Neuronal stem cell (in vitro differentiated cells): Measurements from ENCODE around the gene ATP2A1.

Experiments used
- DNase-seq: peaks from one replicate; pipeline ENCODE4 v3.0.0-alpha.2; 2013; ENCODE audit warnings: low spot score
- H2AFZ ChIP-seq: one replicate; pipeline ENCODE4 v1.6.1; 2013; ENCODE audit warnings: mild to moderate bottlenecking, low read length, inconsistent platforms
- H2AK5ac ChIP-seq: 2 replicates; pipeline ENCODE4 v1.6.1; 2013; ENCODE audit warnings: low read depth, mild to moderate bottlenecking, inconsistent platforms, low read length, moderate library complexity, mixed read lengths
- H2BK120ac ChIP-seq: 2 replicates; pipeline ENCODE4 v1.6.1; 2013; ENCODE audit warnings: low read depth, mild to moderate bottlenecking, inconsistent platforms, low read length, moderate library complexity, mixed read lengths
- H2BK12ac ChIP-seq: one replicate; pipeline ENCODE4 v1.6.1; 2013; ENCODE audit warnings: low read length, inconsistent platforms
- H2BK15ac ChIP-seq: 2 replicates; pipeline ENCODE4 v1.6.1; 2013; ENCODE audit warnings: mild to moderate bottlenecking, low read length, inconsistent platforms, mixed read lengths
- H2BK5ac ChIP-seq: one replicate; pipeline ENCODE4 v1.6.1; 2013; ENCODE audit warnings: inconsistent platforms, mild to moderate bottlenecking, low read length, moderate library complexity
- H3K14ac ChIP-seq: one replicate; pipeline ENCODE4 v1.6.1; 2013; ENCODE audit warnings: low read length, inconsistent platforms
- H3K18ac ChIP-seq: 2 replicates; pipeline ENCODE4 v1.6.1; 2013; ENCODE audit warnings: low read length, inconsistent platforms
- H3K23ac ChIP-seq: 2 replicates; pipeline ENCODE4 v1.6.1; 2013; ENCODE audit warnings: low read depth, mild to moderate bottlenecking, mixed read lengths, low read length, inconsistent platforms; ENCODE audit not compliant: poor library complexity
- H3K27ac ChIP-seq: replicated peaks from 3 replicates; pipeline ENCODE4 v1.5.1; 2013; ENCODE audit warnings: low read length, inconsistent platforms
- H3K27me3 ChIP-seq, 3 experiments: 2 replicates each; pipeline ENCODE4 v1.6.1; 2013; ENCODE audit warnings: low read length in 3 of 3, mild to moderate bottlenecking in 2 of 3, inconsistent platforms in 1 of 3, low read depth in 1 of 3, mixed read lengths in 1 of 3, moderate library complexity in 1 of 3; ENCODE audit not compliant: control insufficient read depth in 3 of 3, insufficient read depth in 3 of 3
- H3K36me3 ChIP-seq, 2 donors: replicated peaks in 1 of 2; 2 replicates each; pipeline ENCODE4 v1.6.1; 2013; ENCODE audit warnings: low read length in 2 of 2; ENCODE audit not compliant: control insufficient read depth in 2 of 2, insufficient read depth in 2 of 2
- H3K4ac ChIP-seq: 2 replicates; pipeline ENCODE4 v1.6.1; 2013; ENCODE audit warnings: inconsistent platforms, mild to moderate bottlenecking, low read length, moderate library complexity
- H3K4me1 ChIP-seq, 2 donors: 1 replicate in 1 of 2; 2 replicates in 1 of 2; pipeline ENCODE4 v1.6.1; 2013; ENCODE audit warnings: low read length in 2 of 2, low read depth in 1 of 2; ENCODE audit not compliant: control insufficient read depth in 2 of 2, insufficient read depth in 1 of 2
- H3K4me2 ChIP-seq: one replicate; pipeline ENCODE4 v1.6.1; 2013; ENCODE audit warnings: mild to moderate bottlenecking, low read length, inconsistent platforms; ENCODE audit not compliant: insufficient read depth, poor library complexity, severe bottlenecking
- H3K4me3 ChIP-seq, 2 donors: 2 replicates each; pipeline ENCODE4 v1.5.1; 2013; ENCODE audit warnings: low read length in 2 of 2, mild to moderate bottlenecking in 2 of 2, inconsistent platforms in 1 of 2, moderate library complexity in 1 of 2
- H3K79me1 ChIP-seq: one replicate; pipeline ENCODE4 v1.6.1; 2013; ENCODE audit warnings: low read depth, mild to moderate bottlenecking, inconsistent platforms, low read length, moderate library complexity
- H3K9ac ChIP-seq: one replicate; pipeline ENCODE4 v1.6.1; 2013; ENCODE audit warnings: mild to moderate bottlenecking, low read depth, low read length, inconsistent platforms; ENCODE audit not compliant: poor library complexity
- H3K9me3 ChIP-seq, 2 donors: replicated peaks in 1 of 2; 2 replicates each; pipeline versions ENCODE3 to v1.6.1; 2013; ENCODE audit warnings: low read length in 2 of 2, mild to moderate bottlenecking in 2 of 2, inconsistent platforms in 1 of 2, low read depth in 1 of 2, mixed read lengths in 1 of 2, moderate library complexity in 1 of 2; ENCODE audit not compliant: control insufficient read depth in 2 of 2, insufficient read depth in 1 of 2
- H4K8ac ChIP-seq: one replicate; pipeline ENCODE4 v1.6.1; 2013; ENCODE audit warnings: low read depth, mild to moderate bottlenecking, inconsistent platforms, low read length, moderate library complexity
- H4K91ac ChIP-seq: one replicate; pipeline ENCODE4 v1.6.1; 2013; ENCODE audit warnings: low read length, low read depth, mild to moderate bottlenecking, inconsistent platforms; ENCODE audit not compliant: poor library complexity
- WGBS, 2 donors: extraction: QIAGEN DNeasy Blood & Tissue Kit; methylation state at CpG; one replicate each; pipeline ENCODE4 v1.1.7; 2013; ENCODE audit warnings: missing lambda C conversion rate in 2 of 2, mixed read lengths in 1 of 2; ENCODE audit not compliant: insufficient read length in 2 of 2, insufficient replicate concordance in 1 of 2; ENCODE audit errors: extremely low coverage in 2 of 2; 5-methylcytosine and 5-hydroxymethylcytosine counted together

Gene ATP2A1

GRCh38 chr16:28905800-28906372 is 27.6 kb downstream of the ATP2A1 start:
- Histone ChIP-seq H3K27me3 (no peaks in the 10 kb centered on the region), H3K36me3 (peaks cover 4 to 16% of the 10 kb centered on the region in 2 donors), H4K91ac (no peak overlapping the region), H3K18ac (no peak overlapping the region), H2AFZ (no peak overlapping the region), H2AK5ac (peak overlapping the region; percentile 46), H3K4me2 (no peak overlapping the region), H2BK15ac (no peak overlapping the region), H3K4me3 (peak overlapping the region in 1 of 2 donors; percentile 22), H3K79me1 (no peaks in the 10 kb centered on the region), H3K14ac (no peak overlapping the region), H2BK12ac (no peak overlapping the region), H3K23ac (peak overlapping the region; percentile 73), H4K8ac (no peak overlapping the region), H2BK120ac (no peak overlapping the region), H2BK5ac (no peak overlapping the region), H3K4me1 (no peaks in the 10 kb centered on the region), H3K4ac (no peak overlapping the region), H3K9me3 (no peaks in the 10 kb centered on the region), H3K27ac (no peak overlapping the region), H3K9ac (peak overlapping the region; percentile 21)
- no peak for DNase-seq
- WGBS, 2 donors: no CpG with 5 or more reads among the region's 24 CpGs

- no peak for DNase-seq
- no CpG with 5 or more reads among the region's 19 CpGs for WGBS, 2 donors
Measured at GRCh38 chr16:28910086-28911031, 32.1 kb downstream of the ATP2A1 start.

GRCh38 chr16:28912558-28912957 is 34.3 kb downstream of the ATP2A1 start:
- no peaks in the 10 kb centered on the region for H3K4me1 ChIP-seq
- no peak overlapping the region for H3K4me3 ChIP-seq
- H2BK120ac ChIP-seq: no peak overlapping the region
- H3K27ac ChIP-seq: no peak overlapping the region
- no CpG with 5 or more reads among the region's 12 CpGs for WGBS, 2 donors
- H3K9ac ChIP-seq: no peak overlapping the region
- no peak overlapping the region for H2BK15ac ChIP-seq
- no peaks in the 10 kb centered on the region for H3K9me3 ChIP-seq
- no peak overlapping the region for H2BK5ac ChIP-seq
- H4K8ac ChIP-seq: no peak overlapping the region
- no peak overlapping the region for H3K4ac ChIP-seq
- peaks cover 6 to 41% of the 10 kb centered on the region in 2 donors for H3K36me3 ChIP-seq
- H2BK12ac ChIP-seq: no peak overlapping the region
- no peak overlapping the region for H3K14ac ChIP-seq
- H3K79me1 ChIP-seq: peaks cover 2% of the 10 kb centered on the region
- H2AFZ ChIP-seq: no peak overlapping the region
- DNase-seq: no peak
- H3K18ac ChIP-seq: no peak overlapping the region
- no peaks in the 10 kb centered on the region for H3K27me3 ChIP-seq
- H3K23ac ChIP-seq: no peak overlapping the region
- H3K4me2 ChIP-seq: no peak overlapping the region
- no peak overlapping the region for H2AK5ac ChIP-seq
- no peak overlapping the region for H4K91ac ChIP-seq

More at GRCh38 chr16:28910086-28911031, 32.1 kb downstream of the ATP2A1 start:
- Histone ChIP-seq H2BK120ac (no peak overlapping the region), H4K91ac (no peak overlapping the region), H3K4me3 (no peak overlapping the region), H3K9me3 (no peaks in the 10 kb centered on the region), H3K4me2 (no peak overlapping the region), H3K27ac (no peak overlapping the region), H3K18ac (no peak overlapping the region), H3K4ac (no peak overlapping the region), H2AK5ac (no peak overlapping the region), H3K9ac (peak overlapping the region; percentile 60), H2BK12ac (peak overlapping the region; percentile 22), H4K8ac (no peak overlapping the region), H2BK5ac (peak overlapping the region; percentile 13), H3K79me1 (peaks cover 2% of the 10 kb centered on the region), H3K36me3 (peaks cover 6 to 25% of the 10 kb centered on the region in 2 donors), H3K14ac (no peak overlapping the region), H3K4me1 (no peaks in the 10 kb centered on the region), H3K23ac (peak overlapping the region; percentile 80), H2AFZ (no peak overlapping the region), H2BK15ac (no peak overlapping the region), H3K27me3 (no peaks in the 10 kb centered on the region)
